PC-9 (cell line): Measurements from ENCODE around the gene RNU4-1.

Experiments used
- CTCF ChIP-seq: fragments of 200-600 bp; sonication (generic); conservative IDR thresholded peaks from 2 replicates; pipeline ENCODE4 v1.6.1; 2017; ENCODE audit warnings: mixed run types, antibody characterized with exemption, mild to moderate bottlenecking, moderate library complexity
- EZH2 ChIP-seq: fragments of 200-600 bp; sonication (generic); IDR thresholded peaks from 2 replicates; pipeline ENCODE4 v1.8.0; 2017; ENCODE audit warnings: antibody characterized with exemption, low read depth

- no peak for TF ChIP-seq EZH2
- peak; percentile 65 for TF ChIP-seq CTCF
Measured at GRCh38 chr12:120265473-120266179, 27.4 kb downstream of the RNU4-1 start, which contains the start of gene PXN.
